GM18526 (cell line): ENCODE results near the gene SLC37A2.

Experiments
- POLR2A ChIP-seq: IDR thresholded peaks from 3 replicates; pipeline ENCODE4 v1.6.1; 2011; ENCODE audit not compliant: insufficient read length; ENCODE audit errors: extremely low read depth

The SLC37A2 gene

DNA sequence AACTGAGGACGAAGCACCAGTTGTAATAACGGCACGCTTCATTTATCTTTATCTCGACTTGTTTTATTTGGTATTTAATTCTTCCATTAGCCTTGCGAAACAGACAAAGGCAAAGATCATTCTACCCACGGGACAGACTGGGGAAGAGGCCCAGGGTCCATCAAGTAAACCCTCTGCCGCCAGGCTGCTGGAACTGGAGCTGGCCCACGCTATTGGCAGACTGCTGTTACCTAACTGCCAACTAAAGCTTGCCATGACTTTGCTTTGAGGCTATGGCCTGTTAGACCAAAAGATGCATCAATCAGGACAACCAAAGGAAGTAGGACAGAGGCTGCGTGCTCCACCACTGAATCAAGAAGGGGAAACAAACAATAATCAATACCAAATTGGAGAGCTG is 49.1 kb downstream of the SLC37A2 start:
- TF ChIP-seq POLR2A: no peak

DNA sequence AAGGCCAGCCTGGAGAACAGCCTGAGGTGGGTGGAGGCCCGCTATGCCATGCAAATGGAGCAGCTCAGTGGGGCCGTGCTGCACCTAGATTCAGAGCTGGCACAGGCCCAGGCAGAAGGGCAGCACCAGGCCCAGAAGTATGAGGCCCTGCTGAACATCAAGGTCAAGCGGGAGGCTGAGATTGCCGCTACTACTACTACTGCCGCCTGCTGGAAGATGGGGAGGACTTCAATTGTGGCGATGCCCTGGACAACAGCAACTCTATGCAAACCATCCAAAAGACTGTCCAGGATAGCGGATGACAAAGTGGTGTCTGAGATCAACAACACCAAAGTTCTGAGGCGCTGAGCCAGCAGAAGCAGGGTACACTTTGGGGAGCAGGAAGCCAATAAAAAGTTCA is 51.4 kb downstream of the SLC37A2 start:
- no peak for TF ChIP-seq POLR2A

GRCh38 chr11:125117429-125117828 is 54.3 kb downstream of the SLC37A2 start:
- no peak for TF ChIP-seq POLR2A

DNA sequence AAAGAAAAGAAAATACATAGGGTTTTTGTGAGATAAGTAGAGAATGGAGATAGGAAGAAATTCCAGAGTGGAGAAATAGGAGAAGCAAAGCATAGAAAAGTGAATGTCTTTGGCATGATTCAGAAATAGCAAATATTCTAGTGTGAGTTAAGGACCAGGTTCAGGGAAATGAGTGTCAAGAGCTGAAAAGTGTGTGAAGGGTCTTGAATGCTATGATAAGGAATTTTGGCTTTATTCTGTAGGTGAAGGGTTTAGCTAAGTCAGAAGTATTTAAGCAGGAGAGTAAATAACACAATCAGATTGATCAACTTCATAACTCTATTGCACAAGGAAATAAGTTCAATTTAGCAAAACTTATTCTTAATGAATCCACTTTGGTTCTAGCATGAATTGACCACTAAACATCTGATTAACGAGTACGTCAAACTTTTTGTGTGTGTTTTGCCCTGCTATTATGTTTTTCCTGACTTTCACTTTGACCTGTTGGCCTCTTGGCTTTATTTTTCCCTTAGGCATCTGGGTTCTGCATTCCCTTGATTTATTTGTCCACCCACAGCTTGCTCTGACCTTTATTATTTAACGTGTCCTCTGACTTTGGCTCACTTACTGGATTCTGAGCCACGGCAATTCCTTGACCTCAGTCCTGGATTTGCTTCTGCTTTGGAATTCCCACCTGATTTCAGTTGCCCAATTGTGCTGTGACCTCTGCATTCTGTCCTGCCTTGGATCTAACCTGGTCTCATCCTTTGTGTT is 60.3 kb downstream of the SLC37A2 start:
- TF ChIP-seq POLR2A: no peak

- TF ChIP-seq POLR2A: no peak
These were observed 61.0 kb downstream of the SLC37A2 start for GRCh38 chr11:125123947-125124617.

GRCh38 chr11:125124618-125124992 is 61.5 kb downstream of the SLC37A2 start:
- TF ChIP-seq POLR2A: no peak

- no peak for TF ChIP-seq POLR2A
These were observed 65.3 kb downstream of the SLC37A2 start for GRCh38 chr11:125128450-125128849.

DNA sequence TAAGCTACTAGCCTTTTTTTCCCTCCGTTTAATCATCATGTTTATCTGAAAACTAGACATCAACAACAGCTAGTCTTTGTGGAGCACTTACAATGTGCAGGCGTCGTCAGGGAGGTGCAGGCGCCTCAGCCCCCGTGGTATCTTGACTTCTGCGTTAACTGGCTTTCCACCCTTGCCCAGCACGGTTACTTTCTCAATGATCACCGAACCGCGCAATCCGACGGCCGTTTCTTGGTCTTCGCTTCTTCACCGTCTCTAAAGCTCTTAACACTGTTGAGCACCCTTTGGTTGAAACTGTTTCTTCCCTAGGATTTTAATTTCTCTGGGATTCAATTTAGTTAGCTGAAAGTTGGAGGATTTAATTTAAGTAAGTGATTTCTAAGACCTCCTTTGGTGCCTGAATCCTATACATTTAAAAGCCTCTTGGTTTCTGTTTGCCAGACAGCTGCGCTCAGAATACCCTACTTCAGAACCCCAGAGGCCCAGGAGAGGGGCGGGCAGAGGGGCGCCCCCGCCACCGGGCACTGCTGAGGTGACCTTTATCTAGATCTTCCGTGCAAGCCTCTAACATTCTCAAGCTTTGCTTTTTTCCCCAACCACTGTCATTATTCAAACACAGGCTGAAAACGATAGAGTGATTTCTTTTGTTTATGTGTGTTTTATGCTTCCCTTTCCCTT is 66.3 kb downstream of the SLC37A2 start:
- TF ChIP-seq POLR2A: no peak

DNA sequence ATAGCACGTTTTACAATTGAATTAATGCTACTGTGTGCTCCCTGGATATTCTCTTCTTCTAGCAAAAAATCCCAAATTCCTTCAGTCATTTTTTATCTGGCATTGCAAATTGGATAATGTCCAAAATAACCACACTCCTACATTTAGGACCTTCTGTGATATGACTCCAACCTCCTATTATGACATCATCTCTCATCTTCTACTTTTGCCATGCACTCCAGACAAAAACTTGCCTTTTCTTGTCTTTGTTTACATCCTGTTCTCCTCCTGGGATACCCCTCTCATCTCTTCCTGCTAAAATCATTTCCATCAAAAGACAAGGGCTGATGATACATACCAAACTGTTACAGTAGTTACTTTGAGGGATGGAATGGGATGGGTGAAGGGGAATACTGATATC is 69.0 kb downstream of the SLC37A2 start:
- TF ChIP-seq POLR2A: no peak

GRCh38 chr11:125132596-125132995 is 69.5 kb downstream of the SLC37A2 start:
- no peak for TF ChIP-seq POLR2A

DNA sequence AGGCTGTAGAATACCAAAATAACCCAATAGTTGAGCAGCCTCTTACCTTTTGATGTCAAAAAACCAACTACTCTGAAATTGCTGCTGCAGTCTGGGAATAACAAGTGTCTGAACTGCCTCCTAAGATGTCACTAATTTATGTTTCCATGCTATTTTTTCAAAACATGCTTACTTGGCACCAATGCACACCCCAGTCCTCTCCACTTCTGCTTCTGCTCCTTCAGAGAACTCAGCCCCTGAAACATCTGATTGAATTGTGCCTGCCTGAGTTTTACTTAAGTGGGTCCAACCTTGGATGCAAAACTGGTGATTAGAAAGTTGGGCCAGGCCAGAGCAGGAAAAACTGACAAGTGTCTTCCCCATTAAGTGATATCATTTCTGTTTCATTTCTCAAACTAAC is 72.9 kb downstream of the SLC37A2 start:
- TF ChIP-seq POLR2A: no peak

DNA sequence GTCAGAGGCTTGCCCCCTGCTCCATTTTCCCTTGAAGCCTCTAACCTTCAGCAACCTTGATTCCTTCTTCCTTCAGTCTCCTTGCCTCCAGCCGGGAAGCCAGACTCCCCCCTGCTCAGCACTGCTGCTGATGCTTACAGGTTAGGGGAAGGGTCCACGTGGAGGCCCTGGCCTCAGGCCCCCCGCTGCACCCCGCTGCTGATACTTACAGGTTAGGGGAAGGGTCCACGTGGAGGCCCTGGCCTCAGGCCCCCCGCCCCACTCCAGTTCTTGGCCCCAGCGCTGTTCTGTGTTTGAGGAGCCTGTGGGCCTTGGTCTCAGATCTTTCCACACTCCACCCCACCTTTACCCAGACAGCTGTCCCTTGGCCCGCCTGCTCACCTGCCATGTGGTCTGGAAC is 75.9 kb downstream of the SLC37A2 start:
- no peak for TF ChIP-seq POLR2A

GRCh38 chr11:125139778-125140177 is 76.7 kb downstream of the SLC37A2 start:
- TF ChIP-seq POLR2A: no peak
